HG02943 (cell line): ENCODE data around the gene ANXA6.

ENCODE experiments used
- ATAC-seq: cut with Tn5 transposase; IDR thresholded peaks from one replicate; pipeline ENCODE4 v1.9.1; 2021; ENCODE audit warnings: mild to moderate bottlenecking, low read depth, moderate library complexity; ENCODE audit not compliant: unreplicated experiment

The ANXA6 gene

GRCh38 chr5:151086192-151086869 lies 71.2 kb downstream of the ANXA6 start:
- ATAC-seq, result no peak

GRCh38 chr5:151085517-151086041 lies 72.0 kb downstream of the ANXA6 start:
- ATAC-seq, result no peak

DNA sequence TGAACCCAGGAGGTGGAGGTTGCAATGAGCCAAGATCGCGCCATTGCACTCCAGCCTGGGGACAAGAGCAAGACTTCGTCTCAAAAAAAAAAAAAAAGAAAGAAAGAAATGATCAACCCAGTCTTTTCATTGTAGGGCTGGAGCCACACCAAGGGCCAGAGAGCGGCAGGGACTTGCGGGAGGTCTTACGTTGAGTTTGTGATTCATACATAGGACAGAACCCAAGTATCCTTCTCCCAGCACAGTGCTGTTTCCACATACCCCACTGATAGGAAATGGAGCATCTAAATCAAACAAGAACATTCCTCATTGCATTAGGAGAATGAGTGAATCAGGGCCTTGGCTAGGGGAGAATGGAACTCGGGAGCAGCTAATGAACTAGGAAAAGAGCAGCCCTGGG lies 73.2 kb downstream of the ANXA6 start:
- ATAC-seq, result no peak

DNA sequence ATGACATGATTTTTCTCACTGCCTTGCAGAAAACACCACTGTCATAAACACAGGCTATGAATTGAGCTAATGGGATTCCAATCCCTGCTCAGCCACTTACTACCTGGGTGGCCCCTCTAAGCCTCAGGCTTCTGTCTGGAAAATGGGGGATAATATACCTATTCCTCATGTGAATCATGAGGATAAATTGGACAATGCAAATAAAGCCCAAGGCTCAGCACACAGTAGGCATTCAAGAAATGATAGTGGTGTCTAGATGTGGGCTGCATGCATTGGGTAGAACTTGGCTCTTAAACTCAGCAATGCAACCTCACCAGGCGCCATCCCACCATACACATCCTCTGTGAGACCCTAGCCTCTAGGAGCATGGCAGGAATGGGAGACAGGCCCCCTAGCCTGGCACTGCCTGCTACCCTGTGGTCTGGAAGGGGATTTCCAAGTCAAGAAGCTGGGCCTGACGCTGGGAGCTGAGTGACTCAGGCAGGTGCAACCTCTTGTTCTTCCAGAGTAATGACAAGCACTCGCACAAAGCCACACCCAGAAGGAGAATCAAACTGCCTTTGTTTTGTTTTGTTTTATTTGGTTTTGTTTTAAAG lies 74.4 kb downstream of the ANXA6 start:
- no peak for ATAC-seq

GRCh38 chr5:151082282-151082902 lies 75.2 kb downstream of the ANXA6 start:
- no peak for ATAC-seq

DNA sequence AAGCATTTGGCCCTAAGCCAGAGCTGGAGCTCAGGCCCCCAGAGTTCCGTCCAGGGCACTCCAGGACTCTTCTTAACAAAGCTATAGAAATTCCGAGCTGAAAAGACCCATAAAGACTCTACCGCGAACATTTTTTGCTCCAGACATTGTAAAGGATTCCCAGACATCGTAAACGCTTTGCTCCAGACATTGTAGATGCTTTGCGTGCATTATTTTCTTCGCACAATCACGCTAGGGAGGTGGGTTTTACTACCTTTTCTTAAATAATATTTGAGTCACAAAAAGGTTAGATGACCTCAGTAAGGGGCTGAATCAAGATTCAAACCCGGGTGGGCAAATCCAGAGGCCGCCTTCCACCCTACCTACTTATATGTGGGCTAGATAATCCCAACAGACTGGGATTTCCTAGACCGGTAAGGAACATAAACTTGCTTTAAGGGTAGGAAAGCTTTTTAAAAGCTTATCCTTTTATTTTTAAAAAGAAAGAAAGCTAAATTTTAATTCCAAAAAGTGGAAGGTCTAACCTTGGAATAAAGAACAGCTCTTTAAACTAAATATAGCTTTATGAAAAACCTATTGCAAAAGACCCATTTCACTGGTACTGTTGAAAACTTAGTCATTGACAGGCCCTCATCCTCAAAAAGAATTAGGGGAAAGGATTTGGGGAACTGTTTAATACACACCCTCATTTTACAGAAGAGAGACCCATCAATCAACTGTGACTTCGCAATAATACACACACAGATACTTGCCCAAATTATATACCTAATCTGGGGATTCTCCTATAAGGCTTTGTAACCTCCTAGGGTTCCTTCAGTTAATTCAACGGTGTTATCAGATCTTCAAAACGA lies 75.9 kb downstream of the ANXA6 start:
- no peak for ATAC-seq

DNA sequence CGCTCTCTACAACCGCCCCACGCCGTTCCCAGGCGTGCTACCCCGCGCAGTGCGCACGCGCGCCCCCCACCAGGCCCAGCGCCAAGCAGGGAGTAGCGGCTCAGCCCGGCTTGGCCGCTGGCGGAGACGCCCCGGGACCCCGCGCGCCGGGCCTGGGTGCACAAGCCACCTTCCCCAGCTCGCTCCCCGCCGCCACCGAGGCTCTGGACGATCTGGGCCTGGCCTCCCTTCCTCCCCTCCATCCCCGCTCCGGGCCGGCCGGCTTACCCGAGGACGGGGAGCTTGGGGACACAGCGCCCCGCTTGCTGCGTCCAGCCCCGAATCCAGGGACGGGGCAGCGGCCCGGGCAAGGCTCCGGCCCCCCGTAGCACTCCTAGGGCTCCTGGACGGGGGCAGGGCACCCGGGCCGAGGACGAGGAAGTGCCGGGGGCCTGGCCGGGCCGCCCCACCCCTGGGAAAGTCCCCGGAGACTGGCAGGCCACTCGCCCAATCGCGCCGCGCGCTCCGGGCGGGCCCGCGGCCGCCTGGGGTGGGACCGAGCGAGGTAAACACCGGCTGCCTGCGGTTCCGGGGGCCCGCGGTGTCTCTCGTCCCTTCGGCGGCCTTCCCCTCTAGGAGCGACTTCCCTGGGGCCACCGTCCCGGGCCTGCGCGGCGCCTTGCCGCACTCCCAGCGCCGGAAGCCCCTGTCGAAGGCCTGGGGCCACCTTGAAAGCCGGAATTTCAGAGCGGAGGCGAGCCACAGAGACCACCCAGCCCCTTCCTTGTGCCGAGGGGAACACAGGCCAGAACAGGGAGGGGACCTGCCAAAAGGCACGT lies 76.8 kb downstream of the ANXA6 start, which contains the start of gene TNIP1:
TSS of gene TNIP1 (minus strand) at position 422 of the 818 bp plus-strand sequence. CDS start 15,939 bp downstream, outside the sequence.
- peak; percentile 66 for ATAC-seq

GRCh38 chr5:151079838-151080612 lies 77.6 kb downstream of the ANXA6 start:
- no peak for ATAC-seq

GRCh38 chr5:151078490-151079262 lies 78.9 kb downstream of the ANXA6 start:
- ATAC-seq, result peak; percentile 57

- no peak for ATAC-seq
Measured at GRCh38 chr5:151077967-151078366, 79.6 kb downstream of the ANXA6 start.

- no peak for ATAC-seq
Measured at GRCh38 chr5:151077419-151077818, 80.2 kb downstream of the ANXA6 start.

DNA sequence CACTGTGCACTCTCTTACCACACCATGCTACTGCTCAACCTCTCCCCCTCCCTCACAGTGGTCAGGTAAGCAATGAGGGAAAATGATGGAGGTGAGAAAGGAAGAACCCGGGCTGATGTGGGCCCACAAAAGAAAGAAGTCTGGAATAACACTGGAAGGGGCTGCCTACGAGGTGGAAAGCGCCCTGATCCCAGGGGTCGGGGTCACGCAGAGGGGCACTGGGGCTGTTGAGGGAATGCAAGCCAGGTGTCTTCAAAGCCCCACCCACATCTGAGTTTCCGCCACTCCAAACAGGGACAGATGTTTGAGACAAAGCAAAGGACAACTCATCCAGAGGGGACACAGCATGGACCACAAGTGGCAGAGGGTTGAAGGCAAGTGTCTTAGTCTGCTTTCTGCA lies 81.0 kb downstream of the ANXA6 start:
- ATAC-seq, result no peak

DNA sequence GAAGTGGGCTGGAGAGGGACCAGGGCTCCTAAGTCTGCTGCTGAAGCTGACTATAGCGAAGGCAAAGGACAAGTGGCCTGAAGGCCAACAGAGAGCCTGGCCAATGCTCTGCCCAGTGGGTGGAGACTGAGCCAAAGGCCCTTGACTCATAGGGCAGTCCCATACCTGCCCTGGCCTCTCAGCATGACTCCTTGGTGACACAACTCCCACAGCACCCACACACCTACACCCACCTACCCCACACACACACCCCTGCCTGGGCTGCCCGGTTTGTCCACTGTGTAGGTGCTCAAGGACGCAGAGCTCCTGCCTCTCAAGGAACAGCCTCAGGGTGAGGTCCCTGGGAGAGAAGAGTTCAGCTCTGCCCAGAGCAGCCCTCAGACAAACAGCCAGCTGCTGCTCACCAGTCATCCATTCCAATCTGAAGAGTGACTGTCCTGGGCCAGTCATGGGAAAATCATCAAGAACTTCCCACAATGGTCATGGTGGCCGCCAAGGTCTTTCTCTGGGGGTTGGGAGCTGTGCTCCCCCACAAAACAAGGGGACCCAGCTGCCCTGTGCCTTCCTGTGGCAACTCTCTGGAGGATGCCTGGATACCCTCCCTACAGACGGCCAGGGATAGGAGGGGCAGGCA lies 81.8 kb downstream of the ANXA6 start:
- ATAC-seq, result no peak

- no peak for ATAC-seq
Measured at GRCh38 chr5:151074557-151074956, 83.0 kb downstream of the ANXA6 start.

DNA sequence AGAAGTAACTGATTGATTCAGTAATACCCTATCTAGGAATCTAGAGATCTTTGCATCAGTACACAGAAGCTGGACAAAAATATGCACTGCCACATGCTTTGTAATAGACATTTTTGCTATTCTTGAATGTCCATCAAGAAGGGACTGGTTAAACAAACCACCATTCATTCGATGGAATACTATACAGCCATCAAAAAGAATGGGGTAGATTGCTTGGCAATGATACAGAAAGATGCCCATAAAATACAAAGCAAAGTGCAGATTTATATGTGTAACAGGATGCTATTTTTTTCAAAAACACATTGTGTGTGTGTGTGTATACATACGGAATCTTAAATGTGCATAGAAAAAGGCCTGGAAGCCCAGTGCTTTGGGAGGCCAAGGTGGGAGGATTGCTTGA lies 84.3 kb downstream of the ANXA6 start:
- no peak for ATAC-seq

DNA sequence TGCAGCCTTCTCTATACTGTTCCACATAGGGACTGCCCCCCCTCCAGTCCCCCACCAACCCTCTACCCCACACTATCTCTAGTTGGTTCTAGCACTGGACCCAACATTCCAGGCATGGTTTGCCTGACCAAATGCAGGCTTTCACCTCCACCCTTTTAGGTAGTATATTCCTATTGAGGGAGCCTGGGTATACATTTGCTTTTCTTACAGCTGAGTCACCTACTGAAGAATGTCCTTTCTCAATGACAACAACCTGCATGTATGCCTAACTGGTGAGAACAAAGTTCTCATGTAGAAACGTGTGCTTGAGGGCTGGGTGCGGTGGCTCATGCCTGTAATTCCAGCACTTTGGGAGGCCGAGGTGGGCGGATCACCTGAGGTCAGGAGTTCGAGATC lies 85.0 kb downstream of the ANXA6 start:
- ATAC-seq, result no peak

DNA sequence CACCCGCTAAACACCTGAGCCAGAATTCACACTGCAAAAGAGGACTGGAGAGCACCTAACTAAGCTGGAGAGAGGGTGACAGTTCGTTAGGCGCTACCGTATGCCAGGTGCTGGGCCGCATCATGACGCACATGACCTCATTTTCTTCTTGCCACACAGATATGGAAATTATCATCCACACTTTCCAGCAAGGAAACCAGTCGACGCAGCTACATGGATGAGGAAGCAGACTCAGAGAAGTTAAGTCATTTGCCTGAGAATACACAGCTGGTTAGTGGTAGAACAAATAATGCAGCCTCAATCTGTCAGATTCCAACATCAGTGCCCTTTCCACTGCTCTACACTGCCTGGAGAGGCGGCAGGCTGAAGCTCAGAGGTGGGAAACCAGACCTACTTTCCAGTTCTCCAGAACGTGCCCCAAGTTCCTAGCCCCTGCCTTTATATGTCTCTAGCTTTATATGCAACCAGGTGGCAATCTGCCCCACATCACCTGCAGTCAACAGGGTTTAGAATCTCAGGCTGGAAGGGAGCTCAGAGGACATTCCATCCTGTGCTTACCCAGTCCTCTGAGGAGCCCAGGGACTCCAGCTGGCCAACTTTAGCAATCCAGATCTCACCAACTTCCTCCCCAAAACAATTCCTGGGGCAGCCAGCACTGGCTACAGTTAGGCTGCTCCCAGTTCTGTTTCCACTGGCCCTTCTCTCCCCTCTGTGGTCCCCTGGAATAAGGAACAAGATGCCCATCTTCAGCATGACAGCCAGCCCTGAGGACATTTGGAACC lies 85.5 kb downstream of the ANXA6 start:
- no peak for ATAC-seq
